NCI-H1930 (cell line): ENCODE results near the gene NUBP1.
"Not testable (repeated sequence)": the region's sequence is repeated elsewhere in the genome, so short reads cannot be mapped to it uniquely, and the experiment has no call there.

Source experiments
- DNase-seq, 2 experiments: peaks; one replicate each; lab custom pipeline; 2025; lab: John Stamatoyannopoulos, UW

Gene NUBP1

GRCh38 chr16:10743610-10744369 is at the start of gene NUBP1:
NUBP1 (plus strand) TSS chr16:10743842; CDS start chr16:10743864, 22 bp downstream.
- DNase-seq: peak; percentile 93 to 94

GRCh38 chr16:10693889-10694288 is 49.8 kb upstream of the NUBP1 start:
- DNase-seq: no peak

GRCh38 chr16:10694306-10694705 is 49.3 kb upstream of the NUBP1 start:
- DNase-seq: no peak

- DNase-seq: no peak
These were observed 48.8 kb upstream of the NUBP1 start, which contains the start of gene TEKT5 for GRCh38 chr16:10694830-10695229. TEKT5 (minus strand) TSS chr16:10694930; CDS start chr16:10694873, 57 bp downstream.

GRCh38 chr16:10699756-10700155 is 43.9 kb upstream of the NUBP1 start:
- DNase-seq: no peak

GRCh38 chr16:10708969-10709368 is 34.7 kb upstream of the NUBP1 start:
- no peak for DNase-seq

- no peak for DNase-seq
These were observed 15.4 kb upstream of the NUBP1 start for GRCh38 chr16:10728003-10728887.

GRCh38 chr16:10729104-10730048 is 14.3 kb upstream of the NUBP1 start:
- DNase-seq: no peak

GRCh38 chr16:10731790-10732189 is 11.9 kb upstream of the NUBP1 start:
- DNase-seq: no peak

- peak; percentile 8 to 57 for DNase-seq
These were observed 6.5 kb upstream of the NUBP1 start for GRCh38 chr16:10737068-10737625.

GRCh38 chr16:10738231-10739077 is 5.2 kb upstream of the NUBP1 start:
- no peak for DNase-seq

GRCh38 chr16:10740000-10740844 is 3.4 kb upstream of the NUBP1 start:
- DNase-seq: no peak

GRCh38 chr16:10740845-10741208 is 2.8 kb upstream of the NUBP1 start:
- no peak for DNase-seq

- DNase-seq: not testable (repeated sequence)
These were observed 2.4 kb upstream of the NUBP1 start for GRCh38 chr16:10741249-10741648.

- DNase-seq: no peak
These were observed 1.8 kb upstream of the NUBP1 start for GRCh38 chr16:10741844-10742243.

GRCh38 chr16:10743227-10743609 is 424 bp upstream of the NUBP1 start:
- DNase-seq: no peak

- DNase-seq: no peak
These were observed 858 bp downstream of the NUBP1 start for GRCh38 chr16:10744370-10745030.

- DNase-seq: no peak
These were observed 2.2 kb downstream of the NUBP1 start for GRCh38 chr16:10745841-10746240.

- DNase-seq: no peak
These were observed 7.2 kb downstream of the NUBP1 start for GRCh38 chr16:10750793-10751192.
